MG63 (cell line): ENCODE measurements around the gene USH1G. TPM values are rescaled to one million over a fixed set of nuclear protein-coding genes. Genes with fewer than 3 reads are reported as not detected.

Source experiments
- total RNA-seq: library from RNA; depleted of rRNA; stranded (reverse); fragments of >200 nt; shearing (Covaris generic); gene quantifications from 2 replicates; pipeline ENCODE4 v1.2.3, GENCODE V29; 2014; ENCODE audit warnings: low replicate concordance; rRNA removed

Gene USH1G
- total RNA-seq, 1 experiment from 2014 or later, result not detected

Other genes starting within 250 kb of the USH1G start
- gene CD300LF, start 210.3 kb downstream of the USH1G start, total RNA-seq, result not detected in 2 replicates
- not detected in 2 replicates for gene RAB37, start 186.0 kb downstream of the USH1G start, total RNA-seq
- gene NHERF1, start 174.6 kb downstream of the USH1G start, total RNA-seq, result 110 and 150 TPM in 2 replicates
- gene NAT9, start 146.9 kb downstream of the USH1G start, total RNA-seq, result 46.8 and 51.6 TPM in 2 replicates
- gene GRIN2C, start 63.4 kb downstream of the USH1G start, total RNA-seq, result not detected in 2 replicates
- gene FDXR, start 50.3 kb downstream of the USH1G start, total RNA-seq, result 8.4 and 15.6 TPM in 2 replicates
- gene FADS6, start 29.6 kb downstream of the USH1G start, total RNA-seq, result not detected in 2 replicates
- not detected in 2 replicates for gene OTOP2, start 1.0 kb upstream of the USH1G start, total RNA-seq
- not detected in 2 replicates for gene OTOP3, start 12.6 kb upstream of the USH1G start, total RNA-seq
- gene HID1, start 49.5 kb upstream of the USH1G start, total RNA-seq, result not detected in 2 replicates
- 2.2 and 4.2 TPM in 2 replicates for gene CDR2L, start 64.4 kb upstream of the USH1G start, total RNA-seq
- gene MRPL58, start 89.4 kb upstream of the USH1G start, total RNA-seq, result 94.3 and 148 TPM in 2 replicates
- 296 and 323 TPM in 2 replicates for gene ATP5PD, start 123.7 kb upstream of the USH1G start, total RNA-seq
- 15.6 and 17.0 TPM in 2 replicates for gene KCTD2, start 124.0 kb upstream of the USH1G start, total RNA-seq
- 0.12 and 0.33 TPM in 2 replicates for gene SLC16A5, start 164.7 kb upstream of the USH1G start, total RNA-seq
- 12.0 and 15.1 TPM in 2 replicates for gene ARMC7, start 186.7 kb upstream of the USH1G start, total RNA-seq
- gene NT5C, start 208.5 kb upstream of the USH1G start, total RNA-seq, result 29.1 and 92.2 TPM in 2 replicates
- gene JPT1, start 231.3 kb upstream of the USH1G start, total RNA-seq, result 117 and 285 TPM in 2 replicates